ENCODE data around the gene POLR3H.

The POLR3H gene

GRCh38 chr22:41526830-41527799 lies 17.2 kb downstream of the POLR3H start:
- Histone ChIP-seq H3K27ac (ENCODE audit: low read depth, low read length) (no peak overlapping the region), H4K20me1 (ENCODE audit: control insufficient read depth, insufficient read depth, low read depth, low read length) (peaks cover 4% of the 10 kb centered on the region; the same call in 1 of the 2 replicates), H3K27me3 (ENCODE audit: control insufficient read depth, low read length) (no peaks in the 10 kb centered on the region), H3K36me3 (ENCODE audit: control insufficient read depth, low read length) (peaks cover 89% of the 10 kb centered on the region), H3K4me1 (ENCODE audit: control insufficient read depth, low read length) (peaks cover 11% of the 10 kb centered on the region), H3K79me2 (ENCODE audit: control insufficient read depth, low read length) (peaks cover 10% of the 10 kb centered on the region; the same call in 1 of the 2 replicates), H3K9me2 (replicated peaks; ENCODE audit: control insufficient read depth, low read length) (no peaks in the 10 kb centered on the region), H3K4me2 (ENCODE audit: low read length) (no peak overlapping the region), H3K4me3 (ENCODE audit: low read length) (no peak overlapping the region), H3K9me3 (ENCODE audit: control insufficient read depth, insufficient read depth, low read length) (no peaks in the 10 kb centered on the region), H3F3A (ENCODE audit: control insufficient read depth, insufficient read depth) (peaks cover 6% of the 10 kb centered on the region; the same call in 1 of the 2 replicates)
- TF ChIP-seq CTCF (IDR thresholded peaks at IDR 0.05; ENCODE audit: low read depth, low read length, poor library complexity, severe bottlenecking) (peak; percentile 99), EZH2phosphoT487 (IDR thresholded peaks at IDR 0.05; ENCODE audit: borderline replicate concordance, low read length) (no peak)

- Histone ChIP-seq H3K4me2 (ENCODE audit: low read length) (no peak overlapping the region), H4K20me1 (ENCODE audit: control insufficient read depth, insufficient read depth, low read depth, low read length) (peaks cover 4% of the 10 kb centered on the region; the same call in 1 of the 2 replicates), H3K4me1 (ENCODE audit: control insufficient read depth, low read length) (peaks cover 11% of the 10 kb centered on the region), H3K36me3 (ENCODE audit: control insufficient read depth, low read length) (peaks cover 82% of the 10 kb centered on the region), H3K9me3 (ENCODE audit: control insufficient read depth, insufficient read depth, low read length) (no peaks in the 10 kb centered on the region), H3K9me2 (replicated peaks; ENCODE audit: control insufficient read depth, low read length) (no peaks in the 10 kb centered on the region), H3K27me3 (ENCODE audit: control insufficient read depth, low read length) (no peaks in the 10 kb centered on the region), H3K79me2 (ENCODE audit: control insufficient read depth, low read length) (peaks cover 6% of the 10 kb centered on the region; the same call in 1 of the 2 replicates), H3F3A (ENCODE audit: control insufficient read depth, insufficient read depth) (peaks cover 6% of the 10 kb centered on the region; the same call in 1 of the 2 replicates), H3K4me3 (ENCODE audit: low read length) (no peak overlapping the region), H3K27ac (ENCODE audit: low read depth, low read length) (no peak overlapping the region)
- TF ChIP-seq EZH2phosphoT487 (IDR thresholded peaks at IDR 0.05; ENCODE audit: borderline replicate concordance, low read length) (no peak), CTCF (IDR thresholded peaks at IDR 0.05; ENCODE audit: low read depth, low read length, poor library complexity, severe bottlenecking) (no peak)
Observed at GRCh38 chr22:41526226-41526829, 17.9 kb downstream of the POLR3H start.

GRCh38 chr22:41525450-41526225 lies 18.6 kb downstream of the POLR3H start:
- Histone ChIP-seq H3K27ac (ENCODE audit: low read depth, low read length) (no peak overlapping the region), H3K79me2 (ENCODE audit: control insufficient read depth, low read length) (no peaks in the 10 kb centered on the region), H3K36me3 (ENCODE audit: control insufficient read depth, low read length) (peaks cover 75% of the 10 kb centered on the region), H3F3A (ENCODE audit: control insufficient read depth, insufficient read depth) (peaks cover 10% of the 10 kb centered on the region), H3K9me2 (replicated peaks; ENCODE audit: control insufficient read depth, low read length) (no peaks in the 10 kb centered on the region), H3K27me3 (ENCODE audit: control insufficient read depth, low read length) (no peaks in the 10 kb centered on the region), H3K4me2 (ENCODE audit: low read length) (no peak overlapping the region), H3K9me3 (ENCODE audit: control insufficient read depth, insufficient read depth, low read length) (no peaks in the 10 kb centered on the region), H3K4me3 (ENCODE audit: low read length) (no peak overlapping the region), H4K20me1 (ENCODE audit: control insufficient read depth, insufficient read depth, low read depth, low read length) (peaks cover 4% of the 10 kb centered on the region; the same call in 1 of the 2 replicates), H3K4me1 (ENCODE audit: control insufficient read depth, low read length) (peaks cover 11% of the 10 kb centered on the region)
- TF ChIP-seq CTCF (IDR thresholded peaks at IDR 0.05; ENCODE audit: low read depth, low read length, poor library complexity, severe bottlenecking) (no peak), EZH2phosphoT487 (IDR thresholded peaks at IDR 0.05; ENCODE audit: borderline replicate concordance, low read length) (no peak)
